HG02970 (cell line): ENCODE measurements around the gene TRMT1.

ENCODE experiments used
- ATAC-seq: cut with Tn5 transposase; IDR thresholded peaks from one replicate; pipeline ENCODE4 v1.9.1; 2021; ENCODE audit warnings: mild to moderate bottlenecking, moderate library complexity, moderate number of reproducible peaks; ENCODE audit not compliant: unreplicated experiment, low FRiP score

Gene TRMT1

GRCh38 chr19:13092606-13093235, 23.8 kb downstream of the TRMT1 start:
- no peak for ATAC-seq

- ATAC-seq, result no peak
Measured at GRCh38 chr19:13092158-13092543, 24.4 kb downstream of the TRMT1 start.

GRCh38 chr19:13091400-13092157, 25.0 kb downstream of the TRMT1 start:
- no peak for ATAC-seq

GRCh38 chr19:13090511-13091231, 25.9 kb downstream of the TRMT1 start:
- no peak for ATAC-seq

GRCh38 chr19:13089857-13090507, 26.6 kb downstream of the TRMT1 start:
- ATAC-seq, result no peak

- no peak for ATAC-seq
Measured at GRCh38 chr19:13089139-13089856, 27.2 kb downstream of the TRMT1 start.

GRCh38 chr19:13087795-13088537, 28.6 kb downstream of the TRMT1 start:
- no peak for ATAC-seq

GRCh38 chr19:13087295-13087694, 29.2 kb downstream of the TRMT1 start:
- no peak for ATAC-seq

- ATAC-seq, result no peak
Measured at GRCh38 chr19:13086341-13086740, 30.2 kb downstream of the TRMT1 start.

- ATAC-seq, result no peak
Measured at GRCh38 chr19:13085666-13086065, 30.9 kb downstream of the TRMT1 start.

GRCh38 chr19:13083627-13084026, 32.9 kb downstream of the TRMT1 start:
- ATAC-seq, result no peak

- no peak for ATAC-seq
Measured at GRCh38 chr19:13083008-13083404, 33.5 kb downstream of the TRMT1 start.

GRCh38 chr19:13082192-13083007, 34.1 kb downstream of the TRMT1 start:
- ATAC-seq, result no peak

GRCh38 chr19:13079542-13079986, 37.0 kb downstream of the TRMT1 start:
- ATAC-seq, result no peak

- ATAC-seq, result no peak
Measured at GRCh38 chr19:13078897-13079541, 37.5 kb downstream of the TRMT1 start.

- no peak for ATAC-seq
Measured at GRCh38 chr19:13078381-13078780, 38.2 kb downstream of the TRMT1 start.

- ATAC-seq, result no peak
Measured at GRCh38 chr19:13077240-13077639, 39.3 kb downstream of the TRMT1 start.

GRCh38 chr19:13076787-13077186, 39.8 kb downstream of the TRMT1 start:
- no peak for ATAC-seq
